CD14-positive monocyte (primary cell): ENCODE data around the gene EZH1. TPM values are rescaled to one million over a fixed set of nuclear protein-coding genes. Genes with fewer than 3 reads are reported as not detected.

ENCODE experiments used
- DNase-seq, 3 donors: peaks; one replicate each; pipeline ENCODE4 v3.0.0-alpha.2; 2011 to 2022
- H2AFZ ChIP-seq: 2 replicates; pipeline ENCODE4 v1.6.0; 2012; ENCODE audit warnings: mild to moderate bottlenecking, low read depth, low read length, inconsistent platforms; ENCODE audit not compliant: insufficient read depth, poor library complexity, severe bottlenecking
- H3K27ac ChIP-seq, 2 donors: 1 replicate in 1 of 2; 2 replicates in 1 of 2; pipeline ENCODE4 v1.5.1; 2012 to 2013; ENCODE audit warnings: low read length in 2 of 2, control low read depth in 1 of 2, inconsistent platforms in 1 of 2, low read depth in 1 of 2, mild to moderate bottlenecking in 1 of 2
- H3K27me3 ChIP-seq, 2 donors: one replicate each; pipeline versions ENCODE4 v1.6.0 to v1.6.1; 2011 to 2013; ENCODE audit warnings: low read length in 2 of 2; ENCODE audit not compliant: control insufficient read depth in 2 of 2, insufficient read depth in 2 of 2
- H3K36me3 ChIP-seq, 2 donors: replicated peaks in 1 of 2; 1 replicate in 1 of 2; 2 replicates in 1 of 2; pipeline versions ENCODE4 v1.5.1 to v1.6.1; 2012 to 2013; ENCODE audit warnings: low read length in 2 of 2, control low read depth in 1 of 2, inconsistent platforms in 1 of 2, mild to moderate bottlenecking in 1 of 2; ENCODE audit not compliant: insufficient read depth in 2 of 2, control insufficient read depth in 1 of 2
- H3K4me1 ChIP-seq, 2 donors: 1 replicate in 1 of 2; 2 replicates in 1 of 2; pipeline versions ENCODE4 v1.5.1 to v1.6.1; 2012 to 2013; ENCODE audit warnings: low read length in 2 of 2, control low read depth in 1 of 2, inconsistent platforms in 1 of 2, mild to moderate bottlenecking in 1 of 2, moderate library complexity in 1 of 2; ENCODE audit not compliant: insufficient read depth in 2 of 2, control insufficient read depth in 1 of 2
- H3K4me2 ChIP-seq: replicated peaks from 2 replicates; pipeline ENCODE3; 2012; ENCODE audit warnings: low read length, moderate library complexity, mild to moderate bottlenecking; ENCODE audit not compliant: poor library complexity, severe bottlenecking; ENCODE audit errors: extremely low read depth
- H3K4me3 ChIP-seq, 3 experiments: fragments of 200-600 bp in 1 of 3; sonication (generic) in 1 of 3; replicated peaks in 1 of 3; 1 replicate in 2 of 3; 2 replicates in 1 of 3; pipeline ENCODE4 v1.5.1; 2011 to 2013; ENCODE audit warnings: low read length in 3 of 3, mild to moderate bottlenecking in 3 of 3, control low read depth in 2 of 3, low read depth in 2 of 3, inconsistent platforms in 1 of 3, moderate library complexity in 1 of 3
- H3K79me2 ChIP-seq: 2 replicates; pipeline ENCODE4 v1.6.0; 2012; ENCODE audit warnings: mild to moderate bottlenecking, control low read depth, inconsistent platforms, low read length, moderate library complexity; ENCODE audit not compliant: insufficient read depth
- H3K9ac ChIP-seq: 2 replicates; pipeline ENCODE4 v1.6.0; 2017; ENCODE audit warnings: low read length, mild to moderate bottlenecking; ENCODE audit not compliant: insufficient read depth, poor library complexity, severe bottlenecking
- H3K9me3 ChIP-seq, 2 donors: replicated peaks in 1 of 2; 1 replicate in 1 of 2; 2 replicates in 1 of 2; pipeline versions ENCODE4 v1.5.1 to v1.6.1; 2012 to 2013; ENCODE audit warnings: low read length in 2 of 2, control low read depth in 1 of 2; ENCODE audit not compliant: control insufficient read depth in 1 of 2, insufficient read depth in 1 of 2
- H4K20me1 ChIP-seq: 2 replicates; pipeline ENCODE4 v1.6.0; 2012; ENCODE audit warnings: mild to moderate bottlenecking, low read length, control low read depth, moderate library complexity; ENCODE audit not compliant: insufficient read depth
- H3K27ac Mint-ChIP-seq, 7 donors: one replicate each; pipeline ENCODE4 v1.8.0; 2020; ENCODE audit warnings: mild to moderate bottlenecking in 7 of 7, mixed read lengths in 7 of 7, moderate library complexity in 6 of 7, inconsistent platforms in 2 of 7
- H3K27me3 Mint-ChIP-seq, 3 donors: one replicate each; pipeline ENCODE4 v1.8.0; 2021 to 2022; ENCODE audit warnings: low read depth in 3 of 3, mild to moderate bottlenecking in 3 of 3, mixed read lengths in 3 of 3, moderate library complexity in 3 of 3, inconsistent platforms in 1 of 3
- H3K36me3 Mint-ChIP-seq, 2 donors: one replicate each; pipeline ENCODE4 v1.8.0; 2020; ENCODE audit warnings: mixed read lengths in 2 of 2, inconsistent platforms in 1 of 2, mild to moderate bottlenecking in 1 of 2
- H3K4me1 Mint-ChIP-seq: one replicate; pipeline ENCODE4 v1.8.0; 2020; ENCODE audit warnings: mild to moderate bottlenecking, mixed read lengths
- H3K4me3 Mint-ChIP-seq, 2 donors: one replicate each; pipeline ENCODE4 v1.8.0; 2020; ENCODE audit warnings: mild to moderate bottlenecking in 2 of 2, mixed read lengths in 2 of 2, moderate library complexity in 1 of 2
- H3K9me3 Mint-ChIP-seq, 7 donors: one replicate each; pipeline ENCODE4 v1.8.0; 2020 to 2022; ENCODE audit warnings: mixed read lengths in 7 of 7, mild to moderate bottlenecking in 6 of 7, moderate library complexity in 6 of 7, inconsistent platforms in 2 of 7
- CTCF ChIP-seq: fragments of 200-600 bp; IDR thresholded peaks from one replicate; pipeline ENCODE4 v1.8.0; 2022; ENCODE audit warnings: antibody characterized with exemption, mild to moderate bottlenecking
- WGBS: methylation state at CpG from one replicate; pipeline ENCODE4 v1.1.5; 2013; ENCODE audit warnings: missing lambda C conversion rate; ENCODE audit not compliant: insufficient coverage; 5-methylcytosine and 5-hydroxymethylcytosine counted together
- intact Hi-C, 2 donors: fragments of 100-400 bp; cut with micrococcal nuclease; formaldehyde crosslinking; loops; one replicate each; pipeline versions ENCODE4 v1.15.0 to v1.15.1; 2023
- polyA plus RNA-seq, 3 donors: library from polyadenylated mRNA; depleted of rRNA in 1 of 3; unstranded in 2 of 3; stranded (reverse) in 1 of 3; fragments of 300-500 nt in 2 of 3; fragments of >200 nt in 1 of 3; fragmentation: Illumina TruSeq in 2 of 3; gene quantifications; 1 replicate in 2 of 3; 2 replicates in 1 of 3; pipeline ENCODE4 v1.2.3, GENCODE V29; 2012 to 2021

The EZH1 gene
- polyA plus RNA-seq, 3 donors = 12.3 to 169 (median 17.8) TPM

GRCh38 chr17:42723636-42724035, 21.2 kb downstream of the EZH1 start:
- no peak overlapping the region for H3K27ac Mint-ChIP-seq
- Histone ChIP-seq H3K27me3 (no peaks in the 10 kb centered on the region), H2AFZ (no peak overlapping the region), H3K4me1 (no peaks in the 10 kb centered on the region), H3K4me3 (no peak overlapping the region), H3K9me3 (no peaks in the 10 kb centered on the region), H3K9ac (no peak overlapping the region), H4K20me1 (peaks cover 11% of the 10 kb centered on the region), H3K79me2 (no peaks in the 10 kb centered on the region), H3K36me3 (peaks cover 71 to 85% of the 10 kb centered on the region in 2 donors), H3K27ac (no peak overlapping the region), H3K4me2 (no peak overlapping the region)
- DNase-seq = no peak
- TF ChIP-seq CTCF = no peak
- no peak overlapping the region for H3K4me3 Mint-ChIP-seq
- intact Hi-C loops = loop anchor here (2.0 to 10.0 kb wide), 3 partner anchors 39 to 214 kb away; no protein-coding TSS in a partner anchor
- no CpG with 5 or more reads among the region's 3 CpGs for WGBS
- no peaks in the 10 kb centered on the region for H3K9me3 Mint-ChIP-seq
- no peaks in the 10 kb centered on the region for H3K4me1 Mint-ChIP-seq
- H3K27me3 Mint-ChIP-seq = no peaks in the 10 kb centered on the region
- peaks cover 63 to 90% of the 10 kb centered on the region in 2 donors for H3K36me3 Mint-ChIP-seq

GRCh38 chr17:42720996-42721583, 23.8 kb downstream of the EZH1 start:
- no peak overlapping the region for H2AFZ ChIP-seq
- WGBS = no CpG with 5 or more reads among the region's 2 CpGs
- peak; percentile 41 to 69 (median 56) for DNase-seq
- H3K9me3 ChIP-seq = no peaks in the 10 kb centered on the region
- H3K9ac ChIP-seq = no peak overlapping the region
- H4K20me1 ChIP-seq = peaks cover 11% of the 10 kb centered on the region
- no peak overlapping the region for H3K4me2 ChIP-seq
- Mint-ChIP-seq H3K27ac (no peak overlapping the region), H3K36me3 (peaks cover 74 to 93% of the 10 kb centered on the region in 2 donors), H3K4me1 (no peaks in the 10 kb centered on the region), H3K9me3 (no peaks in the 10 kb centered on the region), H3K4me3 (no peak overlapping the region), H3K27me3 (no peaks in the 10 kb centered on the region)
- intact Hi-C loops = loop anchor here (1.0 to 10.0 kb wide), 3 partner anchors 42 to 216 kb away; no protein-coding TSS in a partner anchor
- peak; percentile 80 for TF ChIP-seq CTCF
- no peak overlapping the region for H3K4me3 ChIP-seq
- H3K36me3 ChIP-seq = peaks cover 80 to 97% of the 10 kb centered on the region in 2 donors
- H3K27ac ChIP-seq = no peak overlapping the region
- H3K27me3 ChIP-seq = no peaks in the 10 kb centered on the region
- no peaks in the 10 kb centered on the region for H3K79me2 ChIP-seq
- H3K4me1 ChIP-seq = no peaks in the 10 kb centered on the region
